ENCODE results near the gene NPBWR2.

NPBWR2 gene

GRCh38 chr20:64106981-64107735 lies at the start of gene NPBWR2:
Gene NPBWR2, minus strand, starts transcription at chr20:64107565. Its CDS starts 734 bp downstream, at chr20:64106831.
- no peak for DNase-seq

- DNase-seq, result peak; percentile 74
These were observed 48.9 kb upstream of the NPBWR2 start for GRCh38 chr20:64156136-64156885.

DNA sequence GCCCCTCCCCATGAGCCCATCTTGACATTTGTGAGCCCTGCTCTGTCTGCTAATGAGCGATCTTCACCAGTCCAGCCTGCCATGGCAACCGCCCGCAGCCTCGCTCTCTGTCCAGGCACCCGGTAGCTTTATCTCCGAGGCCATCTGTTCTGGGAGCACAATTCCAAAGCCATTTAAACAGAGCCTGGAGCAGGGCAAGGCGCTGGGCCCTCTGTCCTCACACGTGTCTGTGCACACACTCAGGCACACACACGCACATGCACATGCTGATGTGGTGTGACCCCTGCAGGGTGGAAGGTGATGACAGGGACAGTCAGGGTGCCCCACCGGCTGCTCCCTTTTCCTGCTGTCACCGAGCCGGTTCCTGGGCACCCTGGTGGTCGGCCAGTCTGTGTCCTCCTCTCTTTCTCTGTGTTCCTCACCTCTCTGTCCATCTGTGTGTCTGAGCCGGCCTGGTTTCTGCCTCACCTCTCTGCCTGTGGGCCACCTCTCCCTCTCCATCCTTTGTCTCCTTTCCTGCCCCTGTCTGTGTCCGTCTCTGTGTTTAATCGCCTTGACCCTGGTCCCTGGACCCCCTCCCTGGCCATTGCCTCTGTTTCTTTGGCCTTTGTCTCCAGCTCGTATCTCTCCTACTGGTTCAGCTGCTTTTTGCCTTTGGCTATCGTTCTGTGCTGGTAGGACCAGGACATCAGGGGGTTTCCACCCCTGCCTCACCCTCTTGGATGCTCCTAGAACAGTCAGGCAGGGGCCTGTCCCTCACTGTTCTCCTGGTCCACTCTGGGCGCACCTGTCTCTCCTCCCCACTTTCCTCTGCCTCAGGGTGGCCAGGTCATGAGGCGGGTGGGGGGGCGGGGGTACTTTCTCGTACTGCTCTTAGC lies 48.1 kb upstream of the NPBWR2 start:
- no peak for DNase-seq

DNA sequence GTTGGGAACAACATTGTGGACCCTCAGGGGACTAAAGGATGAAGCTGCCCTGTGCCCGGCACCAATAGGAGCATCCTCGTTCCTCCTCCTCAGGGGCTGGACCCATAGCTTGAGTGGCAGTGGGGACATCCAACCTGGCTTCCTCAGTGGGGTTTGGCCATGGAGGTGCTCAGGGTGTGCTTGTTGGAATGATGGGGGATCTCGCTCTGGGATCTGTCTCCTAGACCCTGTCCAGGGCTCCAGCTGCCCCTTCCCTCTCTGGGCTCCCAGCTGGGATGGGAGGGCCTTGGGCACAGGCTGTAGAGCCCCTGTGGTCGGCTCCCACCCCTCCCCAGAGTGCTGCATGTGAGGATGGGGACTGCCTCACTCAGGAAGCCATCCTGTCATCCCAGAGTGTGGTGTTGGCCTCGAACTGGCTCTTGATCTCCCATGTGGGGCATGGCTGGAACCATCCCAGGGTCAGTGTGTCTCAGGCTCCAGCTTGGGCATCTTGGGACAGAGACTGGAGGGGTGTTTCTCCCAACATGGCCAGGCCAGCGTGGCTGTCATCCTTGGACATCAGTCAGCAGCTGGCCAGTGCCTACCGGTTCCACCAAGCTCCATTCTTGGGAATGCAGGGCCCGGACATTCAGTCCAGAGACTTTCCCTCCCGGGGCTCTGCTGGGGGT lies 47.4 kb upstream of the NPBWR2 start:
- DNase-seq, result no peak

GRCh38 chr20:64153861-64154589 lies 46.7 kb upstream of the NPBWR2 start:
- no peak for DNase-seq

DNA sequence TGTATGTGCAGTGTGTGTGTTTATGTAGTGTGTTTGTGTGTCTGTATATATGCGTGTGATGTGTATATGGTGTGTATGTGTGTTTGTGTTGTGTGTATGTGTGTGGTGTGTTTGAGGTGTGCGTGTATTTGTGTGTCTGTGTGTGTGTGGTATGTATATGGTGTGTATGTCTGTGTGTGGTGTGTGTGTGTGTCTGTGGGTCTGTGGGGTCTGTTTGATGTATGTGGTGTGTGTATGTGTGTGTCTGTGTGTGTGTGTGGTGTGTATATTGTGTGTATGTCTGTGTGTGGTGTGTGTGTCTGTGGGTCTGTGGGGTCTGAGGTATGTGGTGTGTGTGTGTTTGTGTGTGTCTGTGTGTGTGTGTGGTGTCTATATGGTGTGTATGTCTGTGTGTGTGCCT lies 46.0 kb upstream of the NPBWR2 start:
- DNase-seq, result no peak

DNA sequence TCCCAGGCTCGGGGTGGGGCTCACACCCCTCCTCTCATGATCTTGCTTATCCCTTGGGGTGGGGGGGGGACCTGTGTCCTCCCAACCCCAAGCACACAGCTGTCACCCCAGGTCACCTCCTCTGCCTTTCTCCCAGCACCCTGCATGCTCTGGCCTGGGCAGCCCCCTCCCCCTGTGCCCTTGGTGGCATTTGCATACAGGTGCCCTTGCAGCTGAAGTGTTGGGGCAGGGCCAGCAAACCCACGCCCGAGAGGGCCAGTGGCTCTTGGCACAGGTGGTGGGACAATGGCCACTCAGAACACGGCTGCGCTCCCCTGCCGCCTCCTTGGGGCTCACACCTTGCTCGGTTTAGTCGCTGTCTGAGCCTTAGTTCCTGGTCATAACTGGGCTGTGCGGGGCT lies 45.5 kb upstream of the NPBWR2 start:
- peak; percentile 84 for DNase-seq

GRCh38 chr20:64151633-64152530 lies 44.5 kb upstream of the NPBWR2 start:
- DNase-seq, result no peak

DNA sequence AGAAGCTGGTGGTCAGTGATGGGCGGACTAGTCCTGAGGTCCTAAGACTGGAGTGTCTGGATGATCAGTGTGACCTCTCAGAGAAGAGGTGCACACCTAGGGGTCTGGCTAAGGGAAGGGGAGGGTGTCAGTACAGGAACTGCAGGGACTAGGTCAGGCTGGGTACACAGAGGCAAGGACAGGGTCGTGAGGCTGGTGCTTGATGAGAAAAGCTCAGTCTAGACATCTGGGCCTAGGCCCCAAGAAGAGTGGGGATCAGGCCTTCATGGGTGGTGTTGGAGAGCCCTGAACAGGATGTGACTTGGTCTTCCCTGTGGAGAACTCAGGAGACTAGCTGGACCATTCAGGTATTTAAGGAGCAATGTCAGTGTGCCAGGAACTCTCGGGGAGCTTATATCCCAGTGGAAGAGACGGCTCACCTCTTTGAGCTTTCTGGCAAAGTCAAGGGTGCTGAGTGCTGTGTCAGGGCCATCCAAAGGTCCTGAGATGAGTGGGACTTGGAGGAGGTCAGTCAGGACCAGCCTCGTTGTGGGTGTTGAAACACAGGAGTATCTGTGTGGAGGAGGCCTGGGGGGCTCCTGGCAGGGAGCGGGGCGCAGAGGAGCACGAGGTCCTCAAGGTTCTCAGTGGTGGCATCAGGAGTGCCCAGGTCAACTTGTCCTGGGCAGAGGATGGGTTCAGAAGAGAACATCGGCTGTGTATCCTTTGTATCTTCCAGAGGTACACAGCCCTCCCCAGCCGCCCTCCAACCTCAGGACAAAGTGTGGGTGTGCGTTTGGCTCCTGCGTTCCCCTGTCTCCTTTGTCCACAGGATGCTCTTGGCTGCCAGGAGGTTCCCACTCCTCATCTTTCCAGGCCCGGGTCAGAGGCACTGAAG lies 43.6 kb upstream of the NPBWR2 start:
- DNase-seq, result no peak

DNA sequence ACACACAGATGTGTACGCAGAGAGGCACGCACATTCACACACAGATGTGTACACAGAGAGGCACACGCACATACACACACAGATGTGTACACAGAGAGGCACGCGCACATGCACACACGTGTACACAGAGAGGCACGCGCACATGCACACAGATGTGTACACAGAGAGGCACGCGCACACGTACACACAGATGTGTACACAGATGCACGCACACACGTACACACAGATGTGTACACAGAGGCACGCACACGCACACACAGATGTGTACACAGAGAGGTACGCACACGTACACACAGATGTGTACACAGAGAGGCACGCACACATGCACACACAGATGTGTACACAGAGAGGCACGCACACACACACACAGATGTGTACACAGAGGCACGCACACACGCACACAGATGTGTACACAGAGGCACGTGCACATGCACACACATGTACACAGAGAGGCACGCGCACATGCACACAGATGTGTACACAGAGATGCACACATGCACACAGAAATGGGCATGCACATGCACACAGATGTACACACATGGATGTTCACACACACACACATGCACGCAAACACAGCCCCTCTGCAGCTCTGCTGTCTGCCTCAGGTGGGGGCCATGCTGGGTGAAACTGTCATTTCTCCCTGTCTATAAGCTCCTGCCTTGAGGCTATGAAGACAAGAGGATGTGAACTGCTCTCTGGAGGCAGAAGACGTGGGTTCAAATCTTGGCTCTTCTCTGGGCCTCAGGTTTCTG lies 42.6 kb upstream of the NPBWR2 start:
- DNase-seq, result no peak

DNA sequence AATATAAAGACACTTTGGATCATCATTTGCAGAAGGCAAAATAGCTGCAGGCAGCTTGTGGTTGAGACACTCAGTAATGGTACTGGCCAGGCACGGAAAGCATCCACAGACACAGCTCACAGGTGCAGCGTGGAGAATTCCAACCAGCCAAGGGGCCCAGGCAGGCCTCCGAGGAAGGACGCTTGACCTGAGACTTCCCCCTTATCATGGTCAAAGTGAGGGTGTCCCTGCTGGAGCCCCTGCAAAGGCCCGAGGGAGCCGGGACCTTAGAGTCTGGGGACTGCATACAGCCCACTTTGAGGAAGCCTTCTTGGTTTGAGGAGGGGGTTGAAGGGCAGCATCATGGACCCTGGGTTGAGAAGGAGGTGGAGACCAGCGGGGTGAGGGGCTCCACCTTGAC lies 41.8 kb upstream of the NPBWR2 start:
- DNase-seq, result no peak

DNA sequence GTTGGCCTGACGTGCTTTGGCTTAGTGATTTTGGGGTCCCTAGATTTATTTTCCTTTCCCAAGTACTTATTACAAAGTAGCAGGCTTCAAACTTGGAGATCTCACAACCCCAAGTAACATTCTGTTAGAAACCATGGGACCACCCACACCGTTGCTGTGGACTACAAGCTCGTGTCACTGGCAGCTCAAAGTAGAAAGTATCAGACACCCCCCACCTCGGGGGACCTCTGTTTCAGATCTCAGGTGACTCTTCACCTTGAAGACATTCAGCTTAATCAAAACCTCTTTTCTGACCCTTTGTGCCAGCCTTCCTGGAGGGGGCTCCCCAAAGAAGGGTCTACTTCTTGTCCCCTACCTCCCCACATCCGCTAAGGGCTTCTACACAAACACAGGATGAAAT lies 41.2 kb upstream of the NPBWR2 start:
- no peak for DNase-seq

- DNase-seq, result no peak
These were observed 39.6 kb upstream of the NPBWR2 start for GRCh38 chr20:64146936-64147477.

DNA sequence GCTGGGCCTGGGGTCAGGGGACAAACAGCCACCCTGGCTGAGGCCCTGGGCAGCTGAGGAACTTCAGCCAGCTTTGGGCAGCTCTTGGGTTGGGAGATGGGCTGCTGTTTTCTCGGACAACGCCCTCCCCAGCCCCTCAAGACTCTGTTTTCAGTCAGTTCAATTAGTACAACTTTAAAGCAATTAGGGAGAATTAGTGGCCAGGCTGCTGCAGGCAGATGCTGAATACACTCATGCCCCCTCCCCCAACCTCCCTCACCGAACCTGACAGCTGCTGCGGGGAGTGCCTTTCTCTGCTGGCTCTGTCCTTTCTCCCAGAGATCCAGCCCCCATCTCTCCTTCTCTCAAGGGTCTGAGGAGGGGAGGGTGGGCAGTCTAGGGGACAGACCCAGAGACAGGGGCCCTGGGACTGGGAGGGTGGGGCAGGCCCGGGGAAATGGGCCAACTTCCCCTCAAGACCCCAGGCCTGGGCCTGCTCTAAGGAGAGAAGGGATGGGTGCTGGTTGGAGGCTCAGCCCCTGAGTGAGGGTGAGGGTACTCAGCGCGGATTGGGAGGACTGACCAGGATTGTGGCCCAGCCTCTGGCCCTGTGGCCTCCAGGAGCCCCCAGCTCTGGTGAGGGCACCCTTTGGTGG lies 39.1 kb upstream of the NPBWR2 start:
- DNase-seq, result no peak

DNA sequence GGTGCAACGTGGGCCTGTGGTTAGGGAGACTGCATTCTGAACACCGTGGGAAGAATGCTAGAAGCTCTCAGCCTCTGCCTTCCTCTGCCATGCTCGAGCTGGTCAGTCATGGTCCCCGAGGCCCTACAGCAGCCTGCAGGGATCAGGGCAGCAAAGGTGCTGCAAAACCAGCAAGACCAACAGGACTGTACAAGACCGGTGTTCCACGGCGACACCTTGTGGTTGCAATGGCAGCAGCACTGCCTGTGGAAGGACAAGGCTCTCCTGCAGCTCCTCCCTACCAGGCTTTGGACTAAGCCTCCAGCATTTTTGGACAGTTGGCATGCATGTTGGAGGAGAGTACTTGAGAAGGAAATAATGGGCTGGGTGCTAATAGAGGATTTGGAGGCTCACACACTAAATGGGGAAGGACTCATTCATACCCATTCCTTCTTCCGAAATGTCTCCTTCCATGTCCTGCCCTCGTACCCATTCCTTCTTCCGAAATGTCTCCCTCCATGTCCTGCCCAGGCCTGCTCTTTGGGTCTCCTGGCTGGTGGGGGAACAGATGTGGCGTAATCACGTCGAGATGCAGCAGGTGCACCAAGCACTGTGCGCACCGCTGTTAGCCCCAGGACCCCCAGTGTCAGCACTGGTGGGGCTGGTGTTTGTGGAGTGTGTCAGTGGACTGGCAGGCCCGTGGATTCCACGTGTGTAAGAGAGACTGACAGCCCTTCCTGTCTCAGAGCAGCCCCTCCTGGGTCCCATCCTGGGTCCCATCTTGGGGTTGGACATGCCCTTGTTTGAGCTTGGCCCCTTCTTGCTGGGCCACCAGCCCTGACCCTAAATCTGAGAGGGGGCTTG lies 38.3 kb upstream of the NPBWR2 start:
- no peak for DNase-seq

- no peak for DNase-seq
These were observed 37.0 kb upstream of the NPBWR2 start for GRCh38 chr20:64144144-64144912.

All from NCI-H1417 treated with DMSO at 0.1 percent for 48 hours (cell line).